ENCODE results near the gene SYNJ2.
"Not testable (repeated sequence)": the region's sequence is repeated elsewhere in the genome, so short reads cannot be mapped to it uniquely, and the experiment has no call there.

SYNJ2 gene

DNA sequence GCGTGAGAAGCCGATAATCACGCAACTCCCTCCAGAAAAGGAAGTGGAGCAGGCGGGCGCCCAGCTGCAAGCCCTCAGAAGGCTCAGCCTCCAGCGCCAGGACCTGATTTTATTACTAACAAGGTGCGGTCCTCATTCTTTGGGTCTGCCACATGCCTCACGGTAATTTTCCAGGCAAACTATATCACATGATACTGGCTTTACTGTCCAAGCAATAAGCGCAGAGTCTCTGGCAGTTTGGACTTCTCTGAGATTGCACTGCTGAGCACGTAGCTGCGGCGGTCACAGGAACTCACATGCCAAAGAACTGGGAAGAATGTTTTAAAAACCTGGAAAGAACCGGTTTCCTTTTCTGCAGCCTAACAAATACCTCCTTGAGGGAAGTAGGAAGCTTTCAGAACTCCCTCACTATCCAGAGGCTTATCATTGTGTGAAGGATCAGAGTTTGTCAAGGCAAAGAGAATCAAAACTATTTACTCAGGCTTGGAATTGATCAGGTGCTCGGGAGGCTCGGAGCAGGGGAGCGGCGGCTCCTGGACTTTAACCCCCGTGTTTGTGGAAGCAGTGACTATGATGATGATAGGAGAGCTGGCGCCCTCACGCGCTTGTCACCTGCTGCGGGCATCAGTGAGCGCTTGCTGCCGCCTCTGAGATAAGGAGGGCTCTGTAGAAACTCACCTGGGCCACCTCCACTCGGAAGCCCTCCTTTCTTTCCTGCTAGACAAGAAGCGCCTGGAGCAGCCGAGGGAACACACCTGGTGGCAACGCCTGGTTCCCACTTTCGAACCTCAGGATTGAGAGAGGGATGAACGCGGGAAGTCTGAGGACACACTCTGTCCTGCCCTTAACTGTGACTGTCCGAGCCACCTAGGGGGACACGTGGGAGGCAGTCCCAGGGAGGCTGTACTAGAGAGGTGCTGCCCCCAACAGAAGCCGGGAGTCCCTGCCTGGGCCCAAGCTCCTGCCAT lies 27.2 kb upstream of the SYNJ2 start:
- DNase-seq (ENCODE audit: low read depth) = no peak

GRCh38 chr6:157955675-157956074 lies 26.0 kb upstream of the SYNJ2 start:
- no peak for DNase-seq (ENCODE audit: low read depth)

DNA sequence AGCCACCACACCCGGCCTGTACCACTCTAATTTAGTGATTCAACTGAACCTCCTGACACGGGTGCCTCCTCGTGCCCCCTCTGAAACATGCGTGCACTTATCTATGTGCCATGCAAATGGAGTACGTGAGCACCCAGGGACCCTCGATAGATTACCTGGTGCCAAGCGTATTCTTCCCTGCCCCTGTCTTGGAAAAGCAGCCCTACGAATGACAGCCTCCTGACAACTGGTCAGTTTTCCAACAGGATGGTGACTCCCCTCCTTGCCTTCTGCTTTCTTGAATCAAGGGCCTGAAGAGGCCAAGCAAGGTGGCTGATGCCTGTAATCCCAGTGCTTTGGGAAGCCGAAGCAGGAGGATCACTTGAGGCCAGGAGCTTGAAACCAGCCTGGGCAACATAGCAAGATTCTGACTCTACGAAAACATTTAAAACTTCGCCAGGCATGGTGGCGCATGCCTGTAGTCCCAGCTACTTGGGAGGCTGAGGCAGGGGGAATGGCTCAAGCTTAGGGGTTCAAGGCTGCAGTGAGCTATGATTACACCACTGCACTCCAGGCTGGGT lies 25.4 kb upstream of the SYNJ2 start:
- DNase-seq (ENCODE audit: low read depth) = no peak

GRCh38 chr6:157959451-157960227 lies 22.0 kb upstream of the SYNJ2 start:
- no peak for DNase-seq (ENCODE audit: low read depth)

DNA sequence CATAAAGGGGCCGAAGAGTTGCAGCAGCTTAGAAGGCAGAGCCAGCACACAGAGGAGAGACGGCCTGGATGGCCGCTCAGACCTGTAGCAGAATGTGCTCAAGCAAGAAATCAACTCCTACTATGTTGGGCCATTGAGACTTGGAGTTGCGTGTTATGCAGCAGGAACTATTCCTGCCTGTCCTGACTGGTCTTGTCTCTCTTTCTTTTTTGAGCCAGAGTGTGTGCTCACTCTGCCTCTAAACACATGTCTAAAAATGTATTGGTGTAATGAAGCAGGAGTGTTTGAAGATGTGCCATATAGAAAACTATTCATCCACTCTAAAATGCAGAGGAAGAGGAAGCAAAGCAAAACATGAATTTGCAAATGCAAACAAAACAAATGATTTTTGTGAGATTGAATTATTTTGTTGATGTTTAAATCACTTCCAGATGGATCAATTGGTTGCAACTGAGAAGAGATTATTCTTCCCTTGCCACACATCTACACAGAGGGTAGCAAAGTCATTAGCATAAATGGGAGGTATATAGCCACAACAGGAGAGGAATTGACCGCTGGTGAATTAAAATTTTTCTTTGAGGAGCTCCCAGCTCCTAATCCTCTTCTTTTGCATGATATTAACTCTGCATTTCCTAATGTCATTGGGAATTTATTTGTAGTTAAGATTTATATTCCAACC lies 20.4 kb upstream of the SYNJ2 start:
- DNase-seq (ENCODE audit: low read depth) = no peak

DNA sequence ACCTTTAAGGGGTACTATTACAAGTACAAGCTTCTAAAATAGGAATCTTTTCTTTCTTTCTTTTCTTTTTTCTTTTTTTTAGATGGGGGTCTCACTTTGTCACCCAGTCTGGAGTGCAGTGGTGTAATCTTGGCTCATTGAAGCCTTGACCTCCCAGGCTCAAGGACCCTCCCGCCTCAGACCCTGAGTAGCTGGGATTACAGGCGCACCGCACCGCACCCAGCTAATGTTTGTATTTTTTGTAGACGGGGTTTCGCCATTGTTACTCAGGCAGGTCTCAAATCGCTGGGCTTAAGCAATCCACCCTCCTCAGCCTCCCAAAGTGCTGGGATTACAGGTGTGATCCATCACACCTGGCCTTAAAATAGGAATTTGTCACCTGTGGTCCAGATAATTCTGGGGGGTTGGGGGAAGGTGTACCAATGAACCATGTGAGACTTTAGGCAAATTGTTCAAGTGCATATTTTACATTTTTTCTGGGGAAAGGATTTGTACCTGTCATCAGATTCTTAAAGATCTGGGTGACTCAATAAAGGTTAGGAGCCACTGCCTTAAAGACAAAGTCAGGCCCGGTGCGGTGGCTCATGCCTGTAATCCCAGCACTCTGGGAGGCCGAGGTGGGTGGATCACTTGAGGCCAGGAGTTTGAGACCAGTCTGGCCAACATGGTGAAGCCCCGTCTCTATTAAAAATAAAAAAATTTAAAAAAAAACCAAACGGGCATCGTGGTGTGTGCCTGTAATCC lies 19.7 kb upstream of the SYNJ2 start:
- DNase-seq (ENCODE audit: low read depth) = no peak

DNA sequence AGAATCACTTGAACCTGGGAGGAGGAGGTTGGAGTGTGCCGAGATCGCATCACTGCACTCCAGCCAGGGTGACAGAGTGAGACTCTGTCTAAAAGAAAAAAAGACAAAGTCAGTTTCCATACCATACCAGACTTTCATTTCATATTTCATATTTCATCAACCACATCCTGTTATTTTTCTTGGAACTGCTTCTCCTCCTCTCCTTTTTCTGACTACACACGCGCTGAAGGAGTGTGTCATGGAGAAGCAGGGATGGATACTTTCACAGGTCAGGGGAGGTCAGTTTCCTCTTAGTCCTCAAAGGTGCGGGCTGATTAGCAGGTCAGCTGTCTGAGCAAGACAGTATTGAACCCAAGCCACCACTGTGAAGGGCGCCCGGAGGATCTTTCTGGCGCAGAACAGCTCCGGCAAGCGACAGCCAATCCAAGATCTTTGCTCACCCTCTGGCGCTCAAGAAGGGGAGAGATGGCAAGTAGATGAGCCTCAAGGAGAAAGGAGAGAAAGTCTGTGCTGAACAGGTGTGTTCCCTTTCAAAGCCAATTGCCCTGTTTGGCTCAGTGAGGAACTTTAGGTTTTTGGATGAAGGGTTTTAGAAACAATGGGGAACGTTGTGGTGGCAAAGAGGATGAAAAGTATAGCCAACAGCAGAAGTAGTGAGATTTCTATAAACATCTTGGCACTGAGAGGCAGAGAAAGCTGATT lies 18.9 kb upstream of the SYNJ2 start:
- DNase-seq (ENCODE audit: low read depth) = no peak

GRCh38 chr6:157964100-157964499 lies 17.6 kb upstream of the SYNJ2 start:
- DNase-seq (ENCODE audit: low read depth) = no peak

GRCh38 chr6:157965387-157965786 lies 16.3 kb upstream of the SYNJ2 start:
- no peak for DNase-seq (ENCODE audit: low read depth)

- no peak for DNase-seq (ENCODE audit: low read depth)
Measured at GRCh38 chr6:157966589-157966977, 15.1 kb upstream of the SYNJ2 start.

- no peak for DNase-seq (ENCODE audit: low read depth)
Measured at GRCh38 chr6:157967020-157967419, 14.6 kb upstream of the SYNJ2 start.

DNA sequence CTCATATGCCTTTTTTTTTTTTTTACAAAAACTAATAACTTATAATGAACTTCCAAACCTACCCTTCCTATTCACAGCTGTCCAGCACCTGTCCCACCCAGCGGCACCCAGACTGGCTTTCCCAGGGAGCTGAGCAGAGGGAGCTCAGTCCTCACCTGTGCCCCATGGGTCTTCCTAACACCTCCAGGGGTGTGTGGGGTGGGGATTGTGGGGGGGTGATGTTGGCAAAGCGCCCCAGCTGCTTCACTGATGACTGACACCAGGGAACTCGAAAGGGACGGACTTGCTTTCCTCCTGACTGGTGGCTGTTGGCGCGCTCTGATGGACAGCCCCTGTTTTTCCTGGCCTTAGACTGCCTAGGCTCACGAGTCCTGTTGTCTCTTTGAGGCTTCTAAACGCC lies 14.2 kb upstream of the SYNJ2 start:
- DNase-seq (ENCODE audit: low read depth) = no peak

DNA sequence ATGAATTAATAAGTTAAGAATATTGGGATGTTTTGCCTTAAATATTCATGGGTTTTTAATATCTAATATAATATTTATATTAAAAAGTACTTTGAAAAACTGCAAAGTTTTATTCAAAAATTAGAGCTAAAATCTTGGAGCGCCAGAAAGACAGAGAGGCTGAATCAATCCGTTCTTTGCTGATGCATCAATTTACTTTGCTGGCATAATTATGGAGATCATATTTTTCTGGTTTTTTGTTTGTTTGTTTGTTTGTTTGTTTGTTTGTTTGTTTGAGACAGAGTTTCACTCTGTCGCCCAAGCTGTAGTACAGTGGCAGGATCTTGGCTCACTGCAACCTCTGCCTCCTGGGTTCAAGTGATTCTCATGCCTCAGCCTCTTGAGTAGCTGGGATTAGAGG lies 9.5 kb upstream of the SYNJ2 start:
- DNase-seq (ENCODE audit: low read depth) = not testable (repeated sequence)

DNA sequence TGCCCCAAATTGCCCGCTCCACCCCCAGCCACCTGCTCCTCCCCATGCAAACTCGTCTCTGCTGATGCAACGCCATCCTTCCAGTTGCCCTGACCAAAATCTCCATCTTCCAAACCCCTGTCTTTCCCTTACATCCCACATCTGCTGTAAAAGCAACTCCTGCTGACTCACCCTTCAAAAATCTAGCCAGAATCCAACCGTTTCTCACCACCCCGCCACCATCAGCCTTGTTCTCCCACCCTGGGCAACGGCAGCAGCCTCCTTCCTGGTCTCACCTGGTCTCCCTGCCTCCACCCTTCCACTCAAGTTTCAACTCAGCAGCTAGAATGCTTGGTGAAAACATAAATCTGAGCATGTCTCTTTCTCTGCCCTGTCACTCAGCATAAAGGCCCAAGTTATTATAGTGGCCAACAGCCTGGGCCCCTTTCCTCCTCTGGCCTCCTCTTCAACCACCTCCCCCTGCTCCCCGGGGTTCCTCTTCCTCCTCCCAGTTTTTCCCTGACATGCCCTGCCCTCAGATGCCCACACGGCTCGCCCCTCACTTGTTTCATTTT lies 7.2 kb upstream of the SYNJ2 start:
- DNase-seq (ENCODE audit: low read depth) = no peak

GRCh38 chr6:157974967-157975366 lies 6.7 kb upstream of the SYNJ2 start:
- no peak for DNase-seq (ENCODE audit: low read depth)

- DNase-seq (ENCODE audit: low read depth) = no peak
Measured at GRCh38 chr6:157975456-157975855, 6.2 kb upstream of the SYNJ2 start.

DNA sequence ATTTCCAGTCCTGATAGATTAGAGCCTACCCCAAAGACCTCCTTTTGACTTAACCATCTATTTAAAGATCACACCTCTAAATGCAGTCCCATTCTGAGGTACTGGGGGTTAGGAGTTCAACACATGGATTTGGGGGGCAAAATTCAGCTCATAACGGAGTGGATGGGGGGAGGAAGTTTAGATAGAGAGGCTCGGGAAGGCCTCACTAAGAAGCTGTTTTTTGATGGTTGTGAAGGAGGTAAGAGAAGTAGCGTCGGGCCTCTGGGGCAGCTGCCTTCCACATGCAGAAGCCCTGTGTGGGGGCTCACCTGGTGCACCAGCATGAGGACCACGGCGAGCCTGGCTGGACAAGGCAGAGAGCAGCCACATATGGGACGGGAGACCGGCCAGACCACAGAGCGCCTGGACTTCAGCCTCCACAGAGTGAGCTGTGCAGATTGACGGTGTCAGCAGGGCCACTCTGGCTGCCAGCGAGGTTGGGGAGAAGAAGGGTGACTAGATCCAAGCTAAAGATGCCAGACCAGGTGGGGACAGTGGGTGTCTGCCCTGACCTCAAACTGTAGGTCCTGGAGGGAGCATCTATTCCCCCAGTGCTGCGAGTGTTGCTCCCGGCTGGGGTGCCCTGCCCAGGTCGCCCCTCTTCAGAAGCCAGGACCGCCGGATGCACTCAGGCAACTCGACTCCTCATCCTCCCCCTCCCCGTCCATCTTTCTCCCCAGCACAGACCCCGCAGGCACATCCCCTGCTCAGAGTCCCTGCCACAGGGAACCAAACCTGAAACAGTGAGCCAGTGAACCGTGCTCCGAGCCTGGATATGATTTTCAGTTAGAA lies 5.1 kb upstream of the SYNJ2 start:
- DNase-seq (ENCODE audit: low read depth) = no peak

GRCh38 chr6:157977176-157977804 lies 4.4 kb upstream of the SYNJ2 start:
- no peak for DNase-seq (ENCODE audit: low read depth)
